ENCODE results near the gene FBXW5. TPM values are rescaled to one million over a fixed set of nuclear protein-coding genes. Genes with fewer than 3 reads are reported as not detected.

The FBXW5 gene
- total RNA-seq, 2 donors from 2014 or later, result 64.2 to 76.5 TPM

- DNase-seq, result no peak
- H3K9me3 ChIP-seq (ENCODE audit: control insufficient read depth, low read length), result no peaks in the 10 kb centered on the region
- peaks cover 42% of the 10 kb centered on the region for H3K36me3 Mint-ChIP-seq (ENCODE audit: low read depth)
- no peak overlapping the region for H3K4me3 ChIP-seq (ENCODE audit: low read length)
- TF ChIP-seq CTCF (conservative IDR thresholded peaks at IDR 0.05), result no peak
- WGBS, 2 experiments (ENCODE audit: insufficient coverage in 1 of 2, insufficient read length in 1 of 2), result 88 to 91% methylated on average over 10 to 11 of the region's 11 CpGs
- no peak overlapping the region for H3K9ac ChIP-seq (ENCODE audit: extremely low read depth, low read length, poor library complexity, severe bottlenecking)
- no peak overlapping the region for H3K27ac Mint-ChIP-seq
- H3K4me1 Mint-ChIP-seq, result no peaks in the 10 kb centered on the region
- no peak overlapping the region for H3K4me3 Mint-ChIP-seq
- H3K4me1 ChIP-seq (ENCODE audit: control insufficient read depth, insufficient read depth, low read length), result no peaks in the 10 kb centered on the region
- no peaks in the 10 kb centered on the region for H3K27me3 Mint-ChIP-seq (ENCODE audit: insufficient read depth)
- H3K27ac ChIP-seq (ENCODE audit: low read depth, low read length), result no peak overlapping the region
- H3K9me3 Mint-ChIP-seq, result no peaks in the 10 kb centered on the region
- no peaks in the 10 kb centered on the region for H3K27me3 ChIP-seq (ENCODE audit: control insufficient read depth, insufficient read depth, low read length, poor library complexity, severe bottlenecking)
- H3K36me3 ChIP-seq (ENCODE audit: control insufficient read depth, insufficient read depth, low read length), result peaks cover 39% of the 10 kb centered on the region
Observed at GRCh38 chr9:136896027-136896426, 48.5 kb downstream of the FBXW5 start.

DNA sequence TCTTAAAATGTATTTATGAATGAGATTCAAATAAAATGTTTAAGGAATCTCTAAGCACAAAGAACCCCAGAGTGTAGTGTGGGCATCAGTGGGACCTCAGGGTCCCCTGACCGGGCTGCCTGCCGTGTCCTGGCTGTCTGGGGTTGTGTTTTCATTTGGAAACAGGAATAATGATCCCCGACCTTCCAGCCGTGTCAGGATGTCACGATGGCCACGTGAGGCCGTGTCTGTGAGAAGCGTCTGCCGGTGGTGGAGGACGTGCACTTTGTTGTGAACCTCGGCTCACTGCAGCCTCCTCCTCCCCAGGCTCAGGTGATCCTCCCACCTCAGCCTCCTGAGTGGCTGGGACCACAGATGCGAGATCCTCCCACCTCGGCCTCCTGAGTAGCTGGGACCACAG lies 53.9 kb downstream of the FBXW5 start:
- no peaks in the 10 kb centered on the region for H3K9me3 ChIP-seq (ENCODE audit: control insufficient read depth, low read length)
- DNase-seq, result no peak
- Mint-ChIP-seq H3K4me3 (no peak overlapping the region), H3K27ac (no peak overlapping the region), H3K9me3 (no peaks in the 10 kb centered on the region), H3K27me3 (ENCODE audit: insufficient read depth) (no peaks in the 10 kb centered on the region), H3K4me1 (peaks cover 7% of the 10 kb centered on the region), H3K36me3 (ENCODE audit: low read depth) (peaks cover 37% of the 10 kb centered on the region)
- no peak for TF ChIP-seq CTCF (conservative IDR thresholded peaks at IDR 0.05)
- H3K9ac ChIP-seq (ENCODE audit: extremely low read depth, low read length, poor library complexity, severe bottlenecking), result no peak overlapping the region
- H3K4me3 ChIP-seq (ENCODE audit: low read length), result no peak overlapping the region
- no peak overlapping the region for H3K27ac ChIP-seq (ENCODE audit: low read depth, low read length)
- no peaks in the 10 kb centered on the region for H3K4me1 ChIP-seq (ENCODE audit: control insufficient read depth, insufficient read depth, low read length)
- 92 to 99% methylated on average over 9 to 13 of the region's 13 CpGs for WGBS, 2 experiments (ENCODE audit: insufficient coverage in 1 of 2, insufficient read length in 1 of 2)
- H3K36me3 ChIP-seq (ENCODE audit: control insufficient read depth, insufficient read depth, low read length), result peaks cover 23% of the 10 kb centered on the region
- H3K27me3 ChIP-seq (ENCODE audit: control insufficient read depth, insufficient read depth, low read length, poor library complexity, severe bottlenecking), result no peaks in the 10 kb centered on the region

Other genes starting within 250 kb of the FBXW5 start
- gene DIPK1B, start 232.2 kb downstream of the FBXW5 start, total RNA-seq, result 10 to 100 TPM; 35.1 to 45.4 TPM
- gene LCN10, start 201.8 kb downstream of the FBXW5 start, total RNA-seq, result 1 to 10 TPM in 1 of 2 donors, under 1 TPM in 1; 0.91 to 1.1 TPM
- not detected for gene LCN6, start 196.2 kb downstream of the FBXW5 start, total RNA-seq
- not detected for gene LCN8, start 186.5 kb downstream of the FBXW5 start, total RNA-seq
- 1 to 10 TPM in 1 of 2 donors, under 1 TPM in 1; 0.51 to 1.2 TPM for gene LCN15, start 180.2 kb downstream of the FBXW5 start, total RNA-seq
- gene TMEM141, start 153.4 kb downstream of the FBXW5 start, total RNA-seq, result 100 to 1,000 TPM; 215 to 339 TPM
- 10 to 100 TPM; 10.9 to 13.4 TPM for gene CCDC183, start 148.4 kb downstream of the FBXW5 start, total RNA-seq
- gene RABL6, start 136.8 kb downstream of the FBXW5 start, total RNA-seq, result 100 to 1,000 TPM; 159 to 206 TPM
- 1 to 10 TPM; 1.4 to 3.5 TPM for gene AJM1, start 102.3 kb downstream of the FBXW5 start, total RNA-seq
- gene PHPT1, start 95.3 kb downstream of the FBXW5 start, total RNA-seq, result 100 to 1,000 TPM; 107 to 122 TPM
- 10 to 100 TPM in 1 of 2 donors, 1 to 10 TPM in 1; 6.8 to 15.4 TPM for gene MAMDC4, start 92.4 kb downstream of the FBXW5 start, total RNA-seq
- gene EDF1, start 78.4 kb downstream of the FBXW5 start, total RNA-seq, result 100 to 1,000 TPM; 326 to 339 TPM
- gene TRAF2, start 58.2 kb downstream of the FBXW5 start, total RNA-seq, result 10 to 100 TPM; 45.9 to 55.1 TPM
- 1 to 10 TPM; 1.2 to 1.6 TPM for gene C8G, start 505 bp upstream of the FBXW5 start, total RNA-seq
- 1 to 10 TPM; 2.1 to 4.4 TPM for gene LCN12, start 7.5 kb upstream of the FBXW5 start, total RNA-seq
- 10 to 100 TPM; 13.8 to 22.1 TPM for gene PTGDS, start 32.8 kb upstream of the FBXW5 start, total RNA-seq
- 1 to 10 TPM; 1.4 to 2.2 TPM for gene LCNL1, start 38.3 kb upstream of the FBXW5 start, total RNA-seq
- gene PAXX, start 47.7 kb upstream of the FBXW5 start, total RNA-seq, result 10 to 100 TPM; 58.3 to 66.7 TPM
- gene CLIC3, start 51.8 kb upstream of the FBXW5 start, total RNA-seq, result under 1 TPM in 1 of 2 donors, not detected in 1; 0.46 TPM
- 10 to 100 TPM; 21.5 to 30.0 TPM for gene ABCA2, start 83.5 kb upstream of the FBXW5 start, total RNA-seq
- not detected for gene FUT7, start 87.3 kb upstream of the FBXW5 start, total RNA-seq
- gene NPDC1, start 101.4 kb upstream of the FBXW5 start, total RNA-seq, result 10 to 100 TPM; 60.8 to 73.3 TPM
- gene ENTPD2, start 109.3 kb upstream of the FBXW5 start, total RNA-seq, result 1 to 10 TPM; 1.2 to 2.4 TPM
- gene SAPCD2, start 125.8 kb upstream of the FBXW5 start, total RNA-seq, result 10 to 100 TPM; 20.8 to 24.9 TPM
- gene UAP1L1, start 132.8 kb upstream of the FBXW5 start, total RNA-seq, result 1 to 10 TPM; 2.6 to 4.5 TPM
- 10 to 100 TPM; 62.1 to 63.5 TPM for gene MAN1B1, start 142.2 kb upstream of the FBXW5 start, total RNA-seq
- 10 to 100 TPM; 20.1 to 30.6 TPM for gene DPP7, start 170.0 kb upstream of the FBXW5 start, total RNA-seq
- gene GRIN1, start 194.4 kb upstream of the FBXW5 start, total RNA-seq, result under 1 TPM; 0.35 to 0.73 TPM
- under 1 TPM in 1 of 2 donors, not detected in 1; 0.53 TPM for gene LRRC26, start 225.3 kb upstream of the FBXW5 start, total RNA-seq
- gene TMEM210, start 227.3 kb upstream of the FBXW5 start, total RNA-seq, result under 1 TPM in 1 of 2 donors, not detected in 1; 0.62 TPM
- gene ANAPC2, start 243.8 kb upstream of the FBXW5 start, total RNA-seq, result 10 to 100 TPM; 66.5 to 69.2 TPM
- 10 to 100 TPM; 66.5 to 67.7 TPM for gene SSNA1, start 243.9 kb upstream of the FBXW5 start, total RNA-seq